ENCODE data around the gene PRSS21. TPM values are rescaled to one million over a fixed set of nuclear protein-coding genes. Genes with fewer than 3 reads are reported as not detected.

The PRSS21 gene
- total and polyA plus RNA-seq, 4 donors = 0.18 to 1.0 (median 0.26) TPM; not detected in 1

- no peak for TF ChIP-seq REST (IDR thresholded peaks at IDR 0.05)
- TF ChIP-seq RXRA (IDR thresholded peaks at IDR 0.05) = no peak
- TF ChIP-seq RAD21 (IDR thresholded peaks at IDR 0.05) = no peak
- no peak for TF ChIP-seq SP1 (IDR thresholded peaks at IDR 0.05)
- TF ChIP-seq TAF1 (conservative IDR thresholded peaks at IDR 0.05) = no peak
- TF ChIP-seq CTCF (IDR thresholded peaks at IDR 0.05; ENCODE audit: low read depth, low read length, missing input control) = no peak
- TF ChIP-seq HNF4G (IDR thresholded peaks at IDR 0.05) = no peak
- no peak for TF ChIP-seq EGR1 (IDR thresholded peaks at IDR 0.05; ENCODE audit: low read depth in 2 of 2)
- no peak for TF ChIP-seq NR2F2 (IDR thresholded peaks at IDR 0.05)
- TF ChIP-seq FOXA2 (IDR thresholded peaks at IDR 0.05) = no peak
- no peak for TF ChIP-seq HNF4A (conservative IDR thresholded peaks at IDR 0.05)
- TF ChIP-seq MAX (IDR thresholded peaks at IDR 0.05) = no peak
- TF ChIP-seq JUND (IDR thresholded peaks at IDR 0.05) = no peak
- no peak for TF ChIP-seq ATF3 (IDR thresholded peaks at IDR 0.05)
- TF ChIP-seq ZBTB33 (IDR thresholded peaks at IDR 0.05) = no peak
- no peak for TF ChIP-seq YY1 (IDR thresholded peaks at IDR 0.05)
- TF ChIP-seq GABPA (IDR thresholded peaks at IDR 0.05 in 1 of 2, conservative IDR thresholded peaks at IDR 0.05 in 1 of 2) = no peak
- TF ChIP-seq FOXA1 (IDR thresholded peaks at IDR 0.05) = no peak
- no peak overlapping the region for H3K9ac ChIP-seq (ENCODE audit: low read depth in 1 of 2, low read length in 2 of 2)
- 54% methylated on average over 15 of the region's 15 CpGs for WGBS
- H3K27me3 ChIP-seq (ENCODE audit: control insufficient read depth in 4 of 4, insufficient read depth in 4 of 4, low read length in 3 of 4) = peaks cover 0 to 5% (median 1%) of the 10 kb centered on the region in 4 donors
- H3K9me3 ChIP-seq (ENCODE audit: control insufficient read depth in 4 of 4, low read length in 3 of 4) = no peaks in the 10 kb centered on the region
- H3K27ac ChIP-seq (ENCODE audit: low read depth in 1 of 2, low read length in 2 of 2) = no peak overlapping the region
- no peaks in the 10 kb centered on the region for H3K36me3 ChIP-seq (ENCODE audit: control insufficient read depth in 4 of 4, insufficient read depth in 3 of 4, low read depth in 1 of 4, low read length in 3 of 4)
- no peak overlapping the region for H3K4me3 ChIP-seq (ENCODE audit: low read depth in 1 of 3, low read length in 3 of 3)
- no peak for DNase-seq (ENCODE audit: low spot score)
- H3K4me1 ChIP-seq (ENCODE audit: control insufficient read depth in 4 of 4, insufficient read depth in 4 of 4, low read length in 3 of 4) = peaks cover 0 to 10% (median 4%) of the 10 kb centered on the region in 4 donors
Observed at GRCh38 chr16:2784358-2785100, 32.5 kb upstream of the PRSS21 start.

Measured in liver (tissue), 9 donors.